Lower lobe of right lung (tissue), 2 donors: ENCODE data around the gene SMPDL3B. TPM values are rescaled to one million over a fixed set of nuclear protein-coding genes. Genes with fewer than 3 reads are reported as not detected.

Source experiments
- ATAC-seq, 2 donors: fragments of 200-7000 bp; cut with Tn5 transposase; one replicate each; pipeline ENCODE4 v1.9.1; 2020 to 2022; ENCODE audit warnings: mild to moderate bottlenecking in 2 of 2, moderate library complexity in 2 of 2
- DNase-seq: peaks from one replicate; pipeline ENCODE4 v3.0.0-alpha.2; 2020
- H3K27ac ChIP-seq: fragments of 200-600 bp; one replicate; pipeline ENCODE4 v1.8.0; 2022
- H3K27me3 ChIP-seq: fragments of 200-600 bp; one replicate; pipeline ENCODE4 v1.8.0; 2022; ENCODE audit warnings: low read depth
- H3K36me3 ChIP-seq: fragments of 200-600 bp; one replicate; pipeline ENCODE4 v1.8.0; 2022; ENCODE audit warnings: mild to moderate bottlenecking
- H3K4me1 ChIP-seq: fragments of 200-600 bp; one replicate; pipeline ENCODE4 v1.8.0; 2022
- H3K4me3 ChIP-seq: fragments of 200-600 bp; one replicate; pipeline ENCODE4 v1.8.0; 2022; ENCODE audit warnings: mild to moderate bottlenecking
- H3K9me3 ChIP-seq: fragments of 200-600 bp; one replicate; pipeline ENCODE4 v1.8.0; 2022
- intact Hi-C: fragments of 100-400 bp; cut with DNase I; formaldehyde crosslinking; loops from one replicate; pipeline ENCODE4 v1.11.0; 2022
- total RNA-seq: library from RNA; stranded (reverse); fragmentation: NEBNext Ultra II Directional; extraction: Animal tissue kit (Norgen Biotek cat#: 25700); gene quantifications from one replicate; pipeline ENCODE4 v1.2.1, GENCODE V29; 2021
- TF ChIP-seq, protein P1 (sequence below): fragments of 200-600 bp; IDR thresholded peaks from one replicate; pipeline ENCODE4 v1.8.0; 2022; ENCODE audit warnings: antibody characterized with exemption, mild to moderate bottlenecking
- donor health status: DM: no; HTN: yes; CAD: no; lungs with severe emphysema.

SMPDL3B gene
- total RNA-seq, 1 donor from 2014 or later: 15.4 TPM

DNA sequence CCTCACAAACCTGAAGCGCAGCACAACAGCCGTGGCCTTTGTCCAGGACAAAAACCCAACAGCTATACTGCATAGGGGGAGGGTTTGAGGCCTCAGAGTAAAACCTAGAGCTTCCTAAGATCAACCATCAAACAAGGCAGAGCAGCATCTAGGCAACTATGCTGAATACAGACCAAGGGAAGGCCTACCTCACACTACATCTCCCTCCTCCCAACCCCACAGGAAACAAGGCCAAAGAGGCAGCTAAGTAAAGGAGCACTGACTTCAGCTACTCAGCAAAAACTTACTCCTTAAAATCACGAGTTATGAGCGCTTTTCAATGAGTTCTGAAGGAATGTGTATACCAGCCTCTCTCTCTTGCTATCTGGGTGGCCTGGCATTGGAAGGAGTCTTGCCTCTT lies 37.3 kb downstream of the SMPDL3B start:
- ATAC-seq (no peak), DNase-seq (no peak)
- Histone ChIP-seq H3K36me3 (peaks cover 68% of the 10 kb centered on the region), H3K27me3 (no peaks in the 10 kb centered on the region), H3K4me1 (peaks cover 5% of the 10 kb centered on the region), H3K9me3 (no peaks in the 10 kb centered on the region), H3K27ac (no peak overlapping the region), H3K4me3 (no peak overlapping the region)
- intact Hi-C loops: no loop called here
- TF ChIP-seq, protein P1, sequence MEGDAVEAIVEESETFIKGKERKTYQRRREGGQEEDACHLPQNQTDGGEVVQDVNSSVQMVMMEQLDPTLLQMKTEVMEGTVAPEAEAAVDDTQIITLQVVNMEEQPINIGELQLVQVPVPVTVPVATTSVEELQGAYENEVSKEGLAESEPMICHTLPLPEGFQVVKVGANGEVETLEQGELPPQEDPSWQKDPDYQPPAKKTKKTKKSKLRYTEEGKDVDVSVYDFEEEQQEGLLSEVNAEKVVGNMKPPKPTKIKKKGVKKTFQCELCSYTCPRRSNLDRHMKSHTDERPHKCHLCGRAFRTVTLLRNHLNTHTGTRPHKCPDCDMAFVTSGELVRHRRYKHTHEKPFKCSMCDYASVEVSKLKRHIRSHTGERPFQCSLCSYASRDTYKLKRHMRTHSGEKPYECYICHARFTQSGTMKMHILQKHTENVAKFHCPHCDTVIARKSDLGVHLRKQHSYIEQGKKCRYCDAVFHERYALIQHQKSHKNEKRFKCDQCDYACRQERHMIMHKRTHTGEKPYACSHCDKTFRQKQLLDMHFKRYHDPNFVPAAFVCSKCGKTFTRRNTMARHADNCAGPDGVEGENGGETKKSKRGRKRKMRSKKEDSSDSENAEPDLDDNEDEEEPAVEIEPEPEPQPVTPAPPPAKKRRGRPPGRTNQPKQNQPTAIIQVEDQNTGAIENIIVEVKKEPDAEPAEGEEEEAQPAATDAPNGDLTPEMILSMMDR: no peak

DNA sequence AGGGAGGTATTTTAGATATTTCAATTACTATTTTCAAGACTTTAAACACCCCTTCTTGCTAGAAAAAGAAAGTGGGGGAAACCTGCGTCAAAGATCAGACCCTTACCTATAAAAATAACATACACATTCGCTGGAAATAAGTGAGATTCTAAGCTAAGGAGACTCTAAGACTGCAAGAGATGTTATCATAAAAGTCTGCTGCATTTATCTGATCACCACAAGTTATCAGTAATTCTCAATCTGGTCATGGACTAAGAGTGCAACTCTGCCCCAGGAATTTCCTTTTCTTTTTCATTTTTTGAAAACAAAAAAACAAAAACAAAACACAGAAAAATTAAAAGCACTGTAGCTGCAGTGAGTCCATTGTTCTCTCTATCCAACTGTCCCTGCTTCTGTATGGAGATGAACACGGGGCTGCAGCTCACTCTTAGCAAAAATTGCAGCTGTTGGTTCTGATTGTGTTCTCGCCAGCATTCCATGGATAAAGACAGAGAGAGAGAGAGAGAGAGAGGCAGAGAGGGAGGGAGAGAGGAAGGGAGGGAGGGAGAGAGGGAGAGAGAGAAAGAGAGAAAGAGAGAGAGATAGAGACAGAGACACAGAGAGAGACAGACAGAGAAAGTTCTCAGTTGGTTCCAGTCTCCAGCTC lies 39.1 kb downstream of the SMPDL3B start:
- Histone ChIP-seq H3K27ac (no peak overlapping the region), H3K27me3 (no peaks in the 10 kb centered on the region), H3K36me3 (peaks cover 61% of the 10 kb centered on the region), H3K4me1 (peaks cover 5% of the 10 kb centered on the region), H3K9me3 (no peaks in the 10 kb centered on the region), H3K4me3 (no peak overlapping the region)
- no peak for DNase-seq
- intact Hi-C loops: no loop called here
- ATAC-seq: no peak
- TF ChIP-seq, protein P1: no peak

DNA sequence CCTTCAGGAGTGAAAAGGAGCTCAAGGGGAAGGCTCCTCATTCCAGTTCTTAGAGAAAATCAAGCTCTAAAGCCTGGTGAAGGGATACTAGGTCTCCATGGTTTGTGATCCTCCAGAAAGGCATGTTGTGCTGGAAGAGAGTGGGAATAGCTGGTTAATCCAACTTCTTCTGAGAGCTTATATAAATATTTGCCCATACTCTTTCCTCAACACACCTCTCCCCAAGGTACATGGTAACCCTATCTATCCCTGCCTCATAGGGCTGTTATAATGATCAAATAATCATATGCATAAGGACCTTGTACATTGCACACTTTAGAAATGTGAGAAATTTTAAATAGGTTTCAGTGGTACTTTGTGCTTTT lies 39.6 kb downstream of the SMPDL3B start:
- DNase-seq: no peak
- Histone ChIP-seq H3K27ac (no peak overlapping the region), H3K4me1 (peaks cover 10% of the 10 kb centered on the region), H3K27me3 (no peaks in the 10 kb centered on the region), H3K36me3 (peaks cover 64% of the 10 kb centered on the region), H3K4me3 (no peak overlapping the region), H3K9me3 (no peaks in the 10 kb centered on the region)
- ATAC-seq: peak; percentile 37 to 43
- intact Hi-C loops: no loop called here
- TF ChIP-seq, protein P1: no peak

DNA sequence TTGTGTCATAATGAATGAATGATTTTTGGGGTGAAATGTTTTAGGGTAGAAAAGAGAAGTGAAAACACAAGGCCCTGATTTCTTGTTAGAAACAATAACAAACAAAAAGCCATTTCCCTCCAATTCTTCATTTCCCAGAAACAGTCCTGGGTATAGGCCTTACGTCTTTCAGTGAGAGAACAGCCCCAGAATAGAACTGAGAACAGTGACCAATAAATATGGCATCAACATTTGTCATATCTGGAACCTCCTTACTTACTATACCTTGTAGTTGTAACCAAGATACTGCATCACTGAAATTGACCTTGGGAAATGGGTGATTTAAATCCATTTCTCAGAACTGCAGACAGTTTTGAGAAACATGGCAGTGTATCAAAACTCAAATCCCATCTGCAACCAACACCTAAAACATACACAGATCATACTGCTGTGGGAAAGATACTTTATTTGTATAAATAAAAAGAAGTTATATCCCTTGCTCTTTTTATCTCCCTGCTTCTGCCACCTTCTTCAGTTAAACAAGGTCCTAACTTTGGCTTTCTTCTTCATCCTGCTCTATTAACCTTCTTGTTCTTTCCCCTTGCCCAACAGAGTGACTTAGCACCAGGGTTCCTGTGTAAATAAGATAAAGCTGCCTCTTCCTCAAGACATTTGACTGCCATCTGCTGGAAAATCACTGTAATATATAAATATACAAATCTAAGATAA lies 44.5 kb downstream of the SMPDL3B start:
- DNase-seq (no peak), ATAC-seq (peak; percentile 77 to 82)
- Histone ChIP-seq H3K4me3 (no peak overlapping the region), H3K9me3 (no peaks in the 10 kb centered on the region), H3K27ac (peak overlapping the region; percentile 24), H3K4me1 (peaks cover 11% of the 10 kb centered on the region), H3K36me3 (peaks cover 42% of the 10 kb centered on the region), H3K27me3 (no peaks in the 10 kb centered on the region)
- intact Hi-C loops: no loop called here
- TF ChIP-seq, protein P1: peak; percentile 46

DNA sequence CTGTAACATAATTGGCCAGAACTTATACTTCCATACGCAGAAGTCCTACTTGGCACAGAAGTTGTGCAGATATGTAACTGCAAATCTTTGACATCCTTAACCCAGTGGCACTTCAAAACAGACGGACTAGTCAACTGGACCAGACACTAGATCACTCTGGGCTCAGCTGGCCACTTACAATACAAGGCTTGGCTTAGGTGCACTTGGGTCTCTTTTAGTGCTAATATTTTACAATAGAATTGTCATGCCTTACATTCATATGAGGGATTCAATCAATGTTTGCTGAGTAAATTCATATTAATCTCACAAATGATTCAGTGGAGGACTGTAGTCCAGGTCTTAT lies 45.0 kb downstream of the SMPDL3B start:
- Histone ChIP-seq H3K27me3 (no peaks in the 10 kb centered on the region), H3K9me3 (no peaks in the 10 kb centered on the region), H3K27ac (no peak overlapping the region), H3K4me3 (no peak overlapping the region), H3K4me1 (peaks cover 11% of the 10 kb centered on the region), H3K36me3 (peaks cover 42% of the 10 kb centered on the region)
- no peak for ATAC-seq
- TF ChIP-seq, protein P1: no peak
- intact Hi-C loops: no loop called here
- DNase-seq: no peak
